CD4-positive, alpha-beta T cell treated with Interferon alpha-2 for 1 hour (primary cell): ENCODE data around the gene CYSTM1.
"Not testable (repeated sequence)": the region's sequence is repeated elsewhere in the genome, so short reads cannot be mapped to it uniquely, and the experiment has no call there.

ENCODE experiments used
- DNase-seq, 2 donors: peaks; one replicate each; pipeline ENCODE4 v3.0.0-alpha.2; 2020 to 2022

The CYSTM1 gene

DNA sequence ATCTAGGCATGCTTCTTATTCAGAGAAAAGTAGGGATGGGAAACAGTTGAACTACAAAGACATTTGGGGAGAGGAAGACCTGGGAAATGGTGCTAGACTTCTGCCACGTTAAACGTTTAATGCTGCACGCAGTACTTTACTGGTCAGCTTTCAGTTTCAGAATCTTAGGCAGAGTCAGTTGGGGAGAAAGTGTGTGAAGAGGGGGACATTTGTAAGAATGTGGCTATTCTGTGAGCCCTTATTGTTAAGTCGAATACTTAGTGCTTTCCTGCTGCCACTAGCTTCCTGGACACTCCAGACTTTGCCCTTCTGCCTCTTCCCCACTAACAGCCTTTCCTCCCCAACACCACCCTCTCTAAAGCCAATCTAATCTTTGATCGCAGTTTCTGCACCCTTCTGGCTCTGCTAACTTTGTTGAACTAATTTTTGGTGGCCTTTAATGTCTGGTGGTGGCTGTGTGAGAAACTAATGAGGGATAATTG, 6.1 kb downstream of the CYSTM1 start:
- DNase-seq = no peak

DNA sequence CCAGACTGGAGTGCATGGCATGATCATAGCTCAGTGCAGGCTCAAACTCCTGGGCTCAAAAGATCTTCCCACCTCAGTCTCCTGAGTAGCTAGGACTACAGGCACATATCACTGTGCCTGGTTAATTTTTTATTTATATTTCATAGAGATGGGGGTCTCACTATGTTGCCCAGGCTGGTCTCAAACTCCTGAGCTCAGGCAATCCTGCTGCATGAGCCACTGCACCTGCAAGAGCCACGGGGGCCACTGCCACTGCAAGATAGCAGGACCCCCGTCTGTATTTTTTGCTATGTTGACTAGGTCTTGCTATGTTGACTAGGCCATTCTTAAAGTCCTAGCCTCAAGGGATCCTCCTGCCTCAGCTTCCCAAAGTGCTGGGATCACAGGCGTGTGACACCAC, 6.5 kb downstream of the CYSTM1 start:
- DNase-seq = no peak

DNA sequence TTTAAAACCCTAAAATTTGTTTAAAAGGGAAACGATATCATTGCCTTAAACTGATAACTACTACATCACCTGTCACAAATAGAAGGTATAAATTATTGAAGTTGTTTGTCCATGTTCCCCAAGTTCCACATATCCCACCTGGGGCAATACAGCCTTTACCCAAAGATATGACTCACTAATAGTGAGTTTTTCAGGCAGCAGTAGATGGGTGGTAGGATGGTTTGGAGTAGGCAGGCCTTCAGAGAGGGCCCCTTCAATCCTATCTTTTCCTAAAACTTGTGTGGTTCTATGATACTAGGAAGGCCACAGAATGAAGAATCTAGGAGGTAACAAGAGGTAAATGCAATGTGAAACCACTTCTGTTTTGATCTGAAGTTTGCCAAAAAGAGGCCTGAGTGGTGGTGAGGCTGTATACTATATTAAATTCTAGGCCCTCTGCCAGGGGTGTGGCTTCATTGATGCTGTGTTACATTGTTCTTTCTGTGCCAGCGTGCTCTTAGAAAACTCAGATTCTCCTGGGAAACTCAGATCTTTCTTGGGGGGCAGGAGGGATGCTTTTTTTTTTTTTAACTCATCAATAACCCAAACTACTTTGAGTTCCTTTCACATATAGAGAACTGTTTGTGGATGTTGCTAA, 7.2 kb downstream of the CYSTM1 start:
- no peak for DNase-seq

DNA sequence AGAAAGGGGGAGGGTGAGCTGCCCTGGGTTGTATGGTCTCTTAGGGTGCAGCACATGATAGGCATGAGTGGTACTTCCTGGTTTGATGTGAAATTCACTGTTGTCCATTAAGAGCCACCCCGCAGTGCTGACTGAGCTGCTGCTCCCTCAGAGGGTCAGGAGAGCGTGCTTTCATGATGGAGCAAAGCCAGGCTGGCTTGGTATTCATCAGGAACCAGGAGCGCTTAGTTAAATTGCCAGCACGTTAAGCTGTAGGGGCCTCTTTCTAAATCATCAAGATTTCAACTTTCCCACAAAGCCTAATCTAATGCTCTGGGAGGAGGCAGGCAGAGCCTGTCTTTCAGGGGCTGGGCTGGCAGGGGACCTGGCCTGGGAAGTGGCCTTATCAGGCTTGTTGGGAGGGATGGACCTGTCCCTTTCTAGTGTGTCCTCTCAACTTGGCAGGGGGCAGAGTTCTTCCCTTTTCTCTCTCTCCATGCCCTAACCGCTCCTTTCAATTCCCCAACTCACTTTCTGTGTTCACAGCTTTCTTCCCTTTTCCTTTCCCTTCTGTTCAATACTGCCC, 7.9 kb downstream of the CYSTM1 start:
- no peak for DNase-seq

DNA sequence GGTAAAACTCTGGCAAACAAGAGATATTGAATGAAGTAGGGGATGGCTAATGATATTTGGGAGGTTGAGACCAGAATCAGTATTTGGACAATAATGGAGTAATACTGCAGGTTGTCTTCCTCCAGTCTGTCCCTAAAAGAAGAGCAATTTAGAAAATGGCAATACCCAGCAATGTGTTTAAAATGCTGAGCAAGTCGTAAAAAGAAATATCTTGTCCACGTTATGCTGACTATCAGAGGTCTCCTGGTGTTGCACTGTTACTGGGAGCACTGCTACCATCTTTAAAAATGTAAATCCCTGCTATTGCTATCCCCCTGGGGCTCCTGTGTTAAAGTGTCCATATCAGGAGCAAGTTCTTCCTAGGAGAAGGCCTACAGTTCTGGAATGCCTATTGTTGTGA, 10.4 kb downstream of the CYSTM1 start:
- no peak for DNase-seq

DNA sequence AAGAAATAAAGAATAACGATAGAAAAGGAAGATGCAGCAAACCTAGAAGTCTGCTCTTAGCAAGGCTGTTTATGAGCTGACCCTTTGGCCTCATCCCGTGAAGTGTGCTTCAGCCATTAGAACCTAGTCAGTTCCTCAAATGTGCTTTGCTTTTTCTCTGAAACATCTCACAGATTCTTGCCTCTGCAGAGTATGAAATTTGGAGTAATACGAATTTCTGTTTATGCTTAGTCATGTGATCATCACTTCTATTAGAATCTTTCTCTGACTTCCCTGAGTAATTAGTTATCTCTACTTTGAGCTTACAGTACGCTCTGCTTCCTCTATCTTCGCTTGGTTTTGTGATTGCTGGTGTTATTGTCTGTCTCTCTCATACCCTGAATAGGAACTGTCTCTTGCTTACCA, 11.3 kb downstream of the CYSTM1 start:
- no peak for DNase-seq

DNA sequence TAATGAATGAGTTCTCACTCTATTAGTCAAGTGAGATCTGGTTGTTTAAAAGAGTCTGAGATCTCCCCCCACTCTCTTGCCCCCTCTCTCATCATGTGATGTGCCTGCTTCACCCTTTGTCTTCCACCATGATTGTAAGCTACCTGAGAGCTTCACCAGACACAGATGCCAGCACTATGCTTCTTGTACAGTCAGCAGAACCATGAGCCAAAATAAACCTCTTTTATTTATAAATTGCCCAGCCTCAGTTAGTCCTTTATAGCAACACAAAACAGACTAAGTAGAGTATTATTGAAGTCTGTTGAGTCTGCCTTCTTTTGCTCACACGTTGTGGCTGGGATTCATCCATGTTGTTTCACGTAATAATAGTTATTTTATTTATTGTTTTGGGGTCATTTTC, 14.3 kb downstream of the CYSTM1 start:
- DNase-seq = no peak

DNA sequence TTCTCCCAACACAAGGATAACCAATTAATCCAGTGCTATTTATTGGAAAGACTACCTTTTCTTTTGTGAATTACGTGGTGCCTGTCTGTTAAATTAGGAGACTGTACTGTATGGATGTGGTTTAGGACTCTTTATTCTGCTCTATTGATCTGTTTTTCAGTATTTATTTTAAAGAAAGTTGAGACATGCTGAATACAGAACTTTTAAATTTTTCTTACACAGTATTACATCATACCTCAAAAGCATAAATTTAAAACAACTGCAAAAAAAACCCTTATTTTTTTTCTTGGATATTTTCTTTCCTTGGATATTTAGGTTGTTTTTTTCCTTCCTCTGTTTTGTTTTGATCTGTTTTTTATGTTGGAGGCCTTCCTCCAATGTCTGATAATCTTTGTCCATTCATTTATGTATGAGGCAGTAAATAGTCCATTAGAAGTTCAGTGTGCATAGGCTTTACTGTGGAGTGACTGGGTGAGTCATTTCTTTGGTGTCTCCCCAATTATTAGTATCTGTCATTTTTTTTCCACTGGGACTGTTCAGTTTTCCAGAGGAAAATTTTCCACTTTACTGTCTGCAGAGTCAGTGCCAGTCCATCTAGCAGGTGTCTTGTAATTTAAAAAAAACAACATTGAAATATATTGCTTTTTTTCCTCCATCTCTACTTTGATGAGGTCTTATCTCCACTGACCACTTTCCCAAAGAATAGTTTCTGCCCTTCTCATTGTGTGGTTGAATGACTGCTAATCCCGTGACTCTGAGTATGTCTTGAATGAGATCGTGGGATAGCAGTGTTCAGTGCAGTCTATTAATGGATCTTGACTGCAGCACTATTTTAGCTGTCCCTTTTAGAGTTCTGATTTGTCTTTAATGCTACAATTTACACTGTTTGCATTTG, 15.2 kb downstream of the CYSTM1 start:
- no peak for DNase-seq

DNA sequence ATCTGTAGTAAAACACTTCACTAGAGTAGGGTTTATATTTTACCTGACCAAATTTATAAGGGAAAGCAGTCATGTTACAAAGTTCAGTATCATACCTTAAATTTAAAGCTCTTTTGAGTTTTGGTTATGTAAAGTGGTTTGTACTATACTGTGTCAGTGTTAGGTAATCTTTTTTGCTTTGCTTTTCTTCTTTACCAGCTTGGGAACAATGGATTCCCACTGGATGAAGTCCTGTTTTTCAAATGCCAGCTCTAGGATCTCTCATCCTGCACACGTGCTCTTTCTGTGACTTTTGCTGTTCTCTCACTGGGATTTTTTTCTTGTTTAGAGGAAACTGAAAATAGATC, 15.9 kb downstream of the CYSTM1 start:
- no peak for DNase-seq

DNA sequence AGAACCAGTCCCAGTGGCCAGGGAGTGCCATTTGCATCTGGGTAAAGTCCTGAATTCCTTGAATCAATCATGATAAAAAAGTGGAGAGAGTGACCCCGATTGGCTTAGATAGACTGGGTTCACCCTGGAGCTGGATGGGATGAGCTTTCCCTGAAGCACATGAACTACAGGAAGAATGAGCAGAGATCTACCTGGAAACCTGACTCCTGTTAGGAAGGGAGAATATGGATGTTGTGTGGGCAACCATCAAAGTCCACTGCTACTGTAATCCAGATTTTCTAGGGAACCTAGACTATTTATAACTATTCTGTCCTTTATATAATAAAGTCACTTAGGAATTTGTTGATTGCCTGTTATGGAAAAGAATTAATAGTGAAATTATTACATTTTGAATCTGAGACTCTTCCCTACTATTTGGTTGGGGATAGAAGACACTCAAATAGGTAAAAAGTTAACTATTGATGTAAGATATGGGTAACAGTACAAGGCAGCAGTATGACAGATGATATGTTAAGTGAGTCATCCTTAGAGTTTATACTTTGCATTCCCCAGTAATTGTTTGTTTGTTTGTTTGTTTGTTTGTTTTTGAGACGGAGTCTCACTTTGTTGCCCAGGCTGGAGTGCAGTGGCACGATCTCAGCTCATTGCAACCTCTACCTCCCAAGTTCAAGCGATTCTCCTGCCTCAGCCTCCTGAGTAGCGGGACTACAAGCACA, 17.9 kb downstream of the CYSTM1 start:
- DNase-seq = no peak

DNA sequence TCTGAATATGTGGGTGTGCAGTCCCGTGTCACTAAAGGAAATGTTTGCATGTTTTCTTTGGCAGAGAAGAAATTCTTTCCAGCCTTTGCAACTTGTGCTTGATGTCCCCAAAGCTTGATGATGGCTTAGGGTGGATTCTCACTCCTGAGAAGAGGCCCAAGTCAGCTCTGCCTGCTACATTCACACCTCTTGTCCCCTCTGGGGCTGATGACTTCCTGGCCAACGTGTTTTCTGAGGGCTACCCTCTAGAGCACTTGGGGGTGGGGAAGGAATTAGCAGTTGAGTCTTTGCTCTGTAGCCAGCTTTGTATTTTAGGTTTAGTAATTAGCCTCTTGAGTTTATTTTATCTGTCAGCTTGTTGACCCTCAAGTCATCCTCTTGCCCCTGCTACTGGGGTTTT, 19.7 kb downstream of the CYSTM1 start:
- DNase-seq = no peak

DNA sequence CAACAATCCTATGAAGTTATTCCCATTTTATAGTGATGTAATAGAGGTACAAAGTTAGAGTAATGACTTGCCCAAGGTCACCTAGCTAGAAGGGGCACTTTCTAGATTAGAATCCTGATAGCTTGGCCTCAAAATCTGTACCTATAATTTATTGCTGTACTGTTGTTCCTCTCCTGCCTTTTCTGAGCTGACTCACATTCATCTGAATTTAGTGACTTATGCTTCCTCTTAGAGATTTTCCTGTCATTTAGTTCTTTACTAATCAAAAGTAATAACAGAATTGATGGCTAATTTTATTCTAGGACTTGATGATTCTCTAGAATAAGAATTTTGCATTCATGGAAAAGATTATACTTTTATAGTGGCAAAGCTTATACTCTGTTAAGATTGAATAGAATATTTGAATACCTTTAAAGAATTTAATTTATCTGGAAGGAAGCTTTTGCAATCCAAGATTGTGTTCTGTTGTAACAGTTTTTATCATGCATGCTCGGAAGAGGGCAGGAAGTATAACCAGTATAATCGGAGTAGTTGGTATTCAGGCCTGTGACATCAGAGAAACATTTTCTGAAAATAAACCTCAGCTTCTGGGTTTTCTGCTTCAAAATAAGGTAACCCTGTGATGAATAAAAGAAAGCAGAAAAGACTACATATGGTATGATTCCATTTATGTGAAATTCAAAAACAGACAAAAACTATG, 21.3 kb downstream of the CYSTM1 start:
- no peak for DNase-seq

DNA sequence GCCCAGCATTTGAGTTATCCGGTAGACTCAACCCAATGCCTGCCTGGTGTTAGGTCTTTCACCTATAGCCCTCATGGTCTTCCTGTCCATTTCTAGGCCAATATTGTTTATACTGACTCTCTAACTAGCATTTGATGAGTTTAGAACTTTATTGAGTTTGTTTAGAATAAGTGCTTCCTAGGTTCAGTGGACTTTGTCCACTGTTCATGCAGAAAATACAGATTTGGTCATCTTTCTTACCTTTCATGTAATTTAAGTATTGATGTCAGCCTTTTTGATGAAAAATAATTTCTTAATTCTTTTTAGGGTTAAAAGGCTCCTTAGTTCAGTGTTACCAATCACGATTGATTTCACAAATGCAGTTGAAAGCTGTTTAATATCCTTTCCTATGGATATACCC, 22.0 kb downstream of the CYSTM1 start:
- DNase-seq = no peak

DNA sequence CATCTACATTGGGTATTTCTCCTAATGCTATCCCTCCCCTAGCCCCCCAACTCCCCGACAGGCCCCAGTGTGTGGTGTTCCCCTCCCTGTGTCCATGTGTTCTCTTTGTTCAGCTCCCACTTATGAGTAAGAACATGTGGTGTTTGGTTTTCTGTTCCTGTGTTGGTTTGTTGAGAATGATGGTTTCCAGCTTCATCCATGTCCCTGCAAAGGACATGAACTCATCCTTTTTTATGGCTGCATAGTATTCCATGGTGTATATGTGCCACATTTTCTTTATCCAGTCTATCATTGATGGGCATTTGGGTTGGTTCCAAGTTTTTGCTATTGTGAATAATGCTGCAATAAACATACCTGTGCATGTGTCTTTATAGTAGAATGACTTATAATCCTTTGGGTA, 23.9 kb downstream of the CYSTM1 start:
- not testable (repeated sequence) for DNase-seq

DNA sequence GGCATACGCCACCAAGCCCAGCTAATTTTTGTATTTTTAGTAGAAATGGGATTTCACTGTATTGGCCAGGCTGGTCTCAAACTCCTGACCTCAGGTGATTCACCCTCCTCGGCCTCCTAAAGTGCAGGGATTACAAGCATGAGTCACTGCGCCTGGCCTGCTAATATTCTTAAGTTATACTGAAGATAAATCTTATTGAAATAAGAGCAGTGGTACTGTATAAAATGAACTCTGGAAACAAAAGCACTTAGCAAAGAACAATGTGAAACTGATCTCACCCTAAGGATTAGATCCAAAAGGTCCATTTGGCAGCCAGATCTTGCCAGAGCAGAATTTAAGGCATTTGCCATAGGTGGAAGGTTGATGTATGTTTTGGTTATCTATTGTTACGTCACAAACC, 27.1 kb downstream of the CYSTM1 start:
- DNase-seq = no peak

DNA sequence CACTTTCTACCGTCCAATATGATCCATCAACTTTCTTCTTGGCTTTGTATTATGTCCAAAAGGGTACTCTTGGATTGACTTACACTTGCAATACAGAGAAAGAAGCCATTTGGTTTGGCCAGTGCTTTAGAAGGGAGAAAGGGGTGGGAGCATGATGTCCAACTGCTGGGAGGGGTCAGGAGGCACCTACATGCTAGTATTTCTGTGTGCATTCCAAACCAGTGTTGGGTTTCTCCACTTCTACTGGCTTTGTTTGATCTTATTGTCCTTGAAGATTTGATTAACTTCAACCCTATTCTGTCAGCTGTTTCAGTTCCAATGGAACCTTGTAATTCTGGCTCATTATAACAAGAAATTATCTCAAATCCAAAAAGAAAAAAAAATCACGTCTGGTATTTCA, 27.6 kb downstream of the CYSTM1 start:
- DNase-seq = no peak

DNA sequence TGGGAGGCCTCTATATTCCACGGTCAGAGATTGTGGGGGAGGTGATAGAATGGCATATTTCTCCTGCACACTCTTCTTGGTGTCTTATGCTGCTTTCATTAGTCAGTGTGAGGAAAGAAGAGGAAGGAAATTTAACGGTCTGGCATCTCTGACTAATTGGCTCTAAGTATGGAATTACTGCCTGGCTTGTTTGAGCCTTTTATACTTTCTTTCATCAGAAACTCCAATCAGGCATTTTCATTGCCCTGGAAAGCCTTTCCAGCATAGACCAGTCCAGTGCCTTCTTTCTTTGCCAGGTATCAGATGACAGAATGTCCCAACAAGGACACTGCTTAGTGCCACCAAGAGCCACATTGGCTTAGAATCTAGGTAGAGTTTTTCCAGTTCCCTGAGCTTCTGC, 30.2 kb downstream of the CYSTM1 start:
- no peak for DNase-seq

DNA sequence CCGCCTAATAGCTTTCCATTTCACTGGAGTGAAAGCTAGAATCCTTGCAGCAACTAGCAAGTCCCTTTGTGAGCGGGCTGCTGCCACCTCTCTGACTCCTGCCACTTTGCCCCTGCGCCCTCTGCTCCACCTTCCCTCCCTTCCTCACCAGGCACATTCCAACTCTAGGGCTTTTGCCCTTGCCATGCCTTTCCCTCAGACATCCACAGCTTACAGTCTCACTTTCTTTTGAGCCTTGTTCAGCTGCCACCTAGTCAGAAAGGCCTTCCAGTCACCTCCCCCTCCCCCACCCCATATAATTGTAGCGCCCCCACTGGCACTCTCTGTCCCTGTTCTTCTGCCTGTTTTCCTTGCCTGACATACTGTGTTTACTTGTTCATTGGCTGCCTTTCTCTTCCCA, 31.0 kb downstream of the CYSTM1 start:
- no peak for DNase-seq

DNA sequence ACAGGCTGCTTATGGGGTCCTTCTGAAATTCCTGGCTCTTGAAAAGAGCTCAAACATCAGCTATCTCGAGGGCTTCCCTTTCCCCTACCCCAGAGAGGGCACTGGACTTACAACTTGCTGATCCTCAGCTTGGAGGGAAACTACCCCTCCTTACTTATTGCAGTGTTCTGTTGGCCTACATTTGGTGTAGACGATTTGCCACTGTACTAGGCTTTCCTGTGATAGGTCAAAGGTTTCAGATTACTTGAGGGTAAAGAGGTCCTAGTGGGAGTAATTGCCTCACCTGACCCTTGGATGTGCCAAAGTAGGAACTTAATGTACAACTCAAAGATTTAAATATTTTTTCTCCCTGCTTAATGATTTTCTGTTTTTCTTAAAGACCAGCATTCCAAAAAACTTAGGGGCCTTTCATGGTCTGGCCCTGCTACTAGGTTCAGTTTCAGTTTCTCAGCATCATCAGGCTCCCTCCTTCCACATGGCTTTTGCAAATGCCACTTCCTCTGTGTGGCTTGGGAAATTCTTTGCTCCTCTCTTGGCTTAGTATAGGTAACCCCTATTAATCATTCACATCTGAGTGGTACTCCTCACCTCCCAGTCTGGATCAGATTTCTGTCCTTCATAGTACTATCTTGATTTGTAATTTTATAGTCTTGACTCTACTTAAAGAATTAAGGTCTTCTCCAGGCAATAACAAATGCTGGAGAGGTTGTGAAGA, 32.4 kb downstream of the CYSTM1 start:
- DNase-seq = peak in 1 of 2 donors; percentile 6

DNA sequence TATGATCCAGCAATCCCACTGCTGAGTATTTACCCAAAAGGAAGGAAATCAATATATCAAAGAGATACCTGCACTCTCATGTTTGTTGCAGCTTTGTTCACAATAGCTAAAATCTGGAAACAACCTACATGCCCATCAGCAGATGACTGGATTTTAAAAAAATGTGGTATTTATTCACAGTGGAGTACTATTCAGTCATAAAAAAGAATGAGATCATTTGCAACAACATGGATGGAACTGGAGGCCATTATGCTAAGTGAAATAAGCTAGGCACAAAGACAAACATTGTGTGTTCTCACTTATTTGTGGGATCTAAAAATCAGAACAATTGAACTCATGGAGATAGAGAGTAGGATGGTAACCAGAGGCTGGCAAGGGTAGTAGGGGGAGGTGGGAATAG, 33.1 kb downstream of the CYSTM1 start:
- DNase-seq = no peak

DNA sequence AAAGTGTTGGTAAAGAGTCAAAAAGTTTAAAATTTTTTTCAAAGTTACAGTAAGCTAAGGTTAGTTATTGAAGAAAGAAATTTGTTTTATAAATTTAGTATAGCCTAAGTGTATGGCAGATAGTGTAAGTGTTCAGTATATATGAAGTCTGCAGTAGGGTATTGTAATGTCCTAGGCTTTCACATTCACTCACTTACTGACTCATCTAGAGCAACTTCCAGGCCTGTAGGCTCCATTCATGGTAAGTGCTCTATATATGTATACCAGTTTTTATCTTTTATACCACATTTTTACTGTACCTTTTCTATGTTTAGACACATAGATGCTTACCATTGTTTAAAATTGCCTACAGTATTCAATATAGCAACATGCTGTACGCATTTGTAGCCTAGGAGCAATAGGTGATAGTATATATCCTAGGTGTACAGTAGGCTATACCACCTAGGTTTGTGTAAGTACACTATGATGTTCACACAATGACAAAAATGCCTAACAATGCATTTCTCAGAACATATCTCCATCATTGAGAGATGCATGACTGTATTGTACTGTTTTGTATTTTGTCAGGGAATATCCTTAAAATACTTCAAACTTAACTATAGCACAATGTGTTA, 38.5 kb downstream of the CYSTM1 start:
- DNase-seq = no peak

DNA sequence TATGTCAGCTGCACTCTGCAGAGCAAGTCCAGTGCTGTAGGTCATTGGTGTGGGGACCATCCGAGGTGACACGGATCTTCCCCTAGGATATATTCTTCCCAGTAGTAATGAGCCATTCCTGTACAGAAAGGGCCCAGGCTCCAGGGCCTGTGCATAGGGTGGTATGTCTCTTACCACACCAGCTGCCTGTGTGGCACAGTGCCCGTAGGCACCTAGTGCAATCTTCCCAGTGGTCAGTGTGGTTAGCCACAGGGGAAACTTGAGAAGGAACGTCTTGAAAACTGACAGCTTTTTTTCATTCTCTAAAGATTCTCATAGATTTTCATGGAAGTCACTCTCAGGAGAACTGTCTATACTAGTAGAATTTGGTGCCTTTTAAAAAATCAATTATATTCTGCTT, 39.8 kb downstream of the CYSTM1 start:
- DNase-seq = peak in 1 of 2 donors; percentile 15
